Activated T-cell treated with anti-CD3 and anti-CD28 coated beads for 1 hour (primary cell): ENCODE results near the gene RFFL.
A peak's percentile ranks its signal among the peaks of the same experiment; 100 is the strongest.
"Not testable (repeated sequence)": the region's sequence is repeated elsewhere in the genome, so short reads cannot be mapped to it uniquely, and the experiment has no call there.

Experiments
- DNase-seq: peaks from one replicate; pipeline ENCODE4 v3.0.0-alpha.2; 2020; ENCODE audit warnings: low read depth

RFFL gene

GRCh38 chr17:35048685-35049379, 14.7 kb downstream of the RFFL start:
- DNase-seq, result no peak

- DNase-seq, result no peak
Observed at GRCh38 chr17:35046740-35047283, 16.7 kb downstream of the RFFL start.

DNA sequence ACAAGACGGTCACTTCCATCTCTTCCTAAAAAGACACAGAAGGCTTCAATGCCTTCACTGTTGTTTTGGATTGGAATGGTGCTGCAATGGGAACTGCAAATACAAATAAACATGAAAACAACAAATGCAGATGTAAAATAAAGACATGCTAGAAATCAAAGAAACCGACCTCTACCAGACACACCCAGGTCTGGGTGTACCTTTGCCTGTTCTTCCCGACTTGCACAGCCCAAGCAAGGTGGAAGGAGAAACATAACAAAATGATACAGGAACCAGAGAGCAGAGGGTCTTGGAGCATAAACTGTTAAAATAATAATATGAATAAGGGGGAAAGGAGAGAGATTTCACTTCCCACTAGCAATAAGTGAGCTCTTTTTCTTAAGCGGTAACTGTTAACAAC, 17.3 kb downstream of the RFFL start:
- DNase-seq, result no peak

DNA sequence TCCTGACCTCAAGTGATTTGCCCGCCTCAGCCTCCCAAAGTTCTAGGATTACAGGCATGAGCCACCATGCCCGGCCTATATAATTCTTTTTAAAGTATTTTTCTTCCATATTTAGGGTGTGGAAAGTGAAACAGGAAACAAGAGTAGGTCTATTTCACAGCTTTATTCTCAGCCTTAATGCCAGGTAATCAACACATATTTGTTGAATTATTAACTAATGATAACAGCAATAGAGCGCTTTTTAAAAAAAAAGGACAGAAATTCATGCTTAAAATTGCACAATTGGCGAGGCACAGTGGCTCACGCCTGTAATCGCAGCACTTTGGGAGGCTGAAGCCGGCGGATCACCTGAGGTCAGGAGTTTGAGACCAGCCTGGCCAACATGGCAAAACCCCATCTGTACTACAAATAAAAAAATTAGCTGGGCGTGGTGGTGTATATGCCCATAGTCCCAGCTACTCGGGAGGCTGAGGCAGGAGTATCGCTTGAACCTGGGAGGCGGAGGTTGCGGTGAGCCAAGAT, 18.0 kb downstream of the RFFL start:
- DNase-seq, result not testable (repeated sequence)

GRCh38 chr17:35044181-35044580, 19.3 kb downstream of the RFFL start:
- no peak for DNase-seq

- DNase-seq, result no peak
Observed at GRCh38 chr17:35041390-35041789, 22.1 kb downstream of the RFFL start.

DNA sequence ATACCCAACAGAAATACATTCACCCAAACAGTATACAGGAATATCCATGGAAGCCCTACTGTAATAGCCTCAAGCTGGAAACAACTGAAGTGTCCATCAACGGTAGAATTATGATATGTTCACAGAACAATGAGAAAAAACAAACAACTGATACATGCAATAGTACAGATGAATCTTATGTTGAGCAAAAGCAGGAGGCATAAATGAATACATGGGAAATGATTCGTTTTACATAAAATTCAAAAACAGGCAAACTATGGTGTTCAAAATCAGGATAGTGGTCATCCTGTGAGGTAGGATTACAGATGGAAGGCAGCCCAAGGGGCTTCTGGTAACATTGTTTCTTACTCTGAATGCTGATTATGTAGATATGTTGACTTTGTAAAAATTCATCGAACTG, 25.1 kb downstream of the RFFL start:
- DNase-seq, result no peak

DNA sequence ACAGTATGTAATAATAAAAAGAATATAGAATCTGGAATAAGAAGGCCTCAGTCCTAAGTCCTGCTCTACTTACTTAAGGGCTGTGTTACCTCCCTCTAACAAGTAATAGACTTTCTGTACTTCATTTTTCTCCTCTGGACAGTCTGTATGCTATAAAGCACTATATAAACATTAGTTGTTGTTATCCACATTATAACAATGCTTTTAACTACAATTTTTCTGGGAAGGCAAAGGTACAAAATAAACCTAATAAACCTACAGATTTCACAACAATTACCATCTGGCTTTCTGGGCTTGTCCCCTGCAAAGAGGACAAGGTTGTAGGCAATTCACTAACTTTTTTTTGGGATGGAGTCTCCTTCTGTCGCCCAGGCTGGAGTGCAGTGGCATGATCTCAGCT, 32.7 kb downstream of the RFFL start:
- no peak for DNase-seq

DNA sequence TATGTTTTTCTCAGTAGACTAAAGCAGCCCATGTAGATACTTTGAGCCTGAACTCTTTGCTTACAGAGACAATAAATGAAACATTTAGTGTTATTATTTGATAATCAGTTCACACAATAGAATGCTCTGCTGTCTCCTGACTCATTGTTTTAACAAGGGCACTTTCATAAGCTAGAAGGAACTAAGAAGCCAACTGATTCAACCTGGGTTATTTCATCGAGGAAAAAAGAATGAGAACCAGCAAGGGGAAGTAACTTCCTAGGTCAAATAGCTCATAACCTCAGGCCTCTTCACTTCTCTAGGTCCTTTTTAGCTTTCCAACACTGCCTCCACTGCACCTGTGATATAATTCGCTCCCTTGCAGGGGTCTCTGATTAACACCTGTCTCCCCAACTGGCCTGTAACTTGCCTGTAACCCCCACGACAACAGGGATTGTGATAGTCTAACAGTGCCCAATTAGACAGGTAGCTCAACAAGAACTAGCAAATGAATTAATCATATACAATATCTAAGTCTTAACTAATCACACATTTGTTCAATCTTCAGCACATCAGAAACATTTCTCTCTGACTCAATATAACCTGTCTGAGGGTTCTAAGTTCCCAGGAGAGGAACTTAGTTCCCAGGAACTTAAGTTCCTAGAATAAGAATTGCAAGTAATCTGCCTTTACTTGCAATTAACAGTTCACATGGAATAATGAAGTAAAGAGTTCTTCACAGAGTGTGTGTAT, 34.8 kb downstream of the RFFL start:
- DNase-seq, result no peak

GRCh38 chr17:35028097-35028496, 35.4 kb downstream of the RFFL start:
- DNase-seq, result not testable (repeated sequence)

DNA sequence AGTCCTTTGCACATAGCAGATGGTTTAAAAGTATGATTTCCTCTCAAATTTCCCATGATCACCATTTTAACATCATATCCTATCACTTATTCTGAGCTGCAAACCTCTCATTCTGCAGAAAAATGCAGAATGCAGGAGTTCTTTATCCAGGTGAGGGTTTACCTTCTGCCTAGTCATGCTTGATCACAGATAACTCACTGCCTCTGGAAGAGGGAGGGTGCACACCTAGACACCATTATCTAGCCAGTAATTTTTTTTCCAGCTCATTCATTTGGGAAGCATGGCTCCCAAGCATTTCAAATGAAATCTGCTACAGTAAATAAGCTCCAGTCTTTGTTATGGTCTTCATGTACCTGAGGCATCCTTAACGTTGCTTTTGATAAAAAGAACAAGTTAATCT, 38.0 kb downstream of the RFFL start:
- DNase-seq, result no peak

GRCh38 chr17:35023538-35023937, 40.0 kb downstream of the RFFL start:
- DNase-seq, result no peak

DNA sequence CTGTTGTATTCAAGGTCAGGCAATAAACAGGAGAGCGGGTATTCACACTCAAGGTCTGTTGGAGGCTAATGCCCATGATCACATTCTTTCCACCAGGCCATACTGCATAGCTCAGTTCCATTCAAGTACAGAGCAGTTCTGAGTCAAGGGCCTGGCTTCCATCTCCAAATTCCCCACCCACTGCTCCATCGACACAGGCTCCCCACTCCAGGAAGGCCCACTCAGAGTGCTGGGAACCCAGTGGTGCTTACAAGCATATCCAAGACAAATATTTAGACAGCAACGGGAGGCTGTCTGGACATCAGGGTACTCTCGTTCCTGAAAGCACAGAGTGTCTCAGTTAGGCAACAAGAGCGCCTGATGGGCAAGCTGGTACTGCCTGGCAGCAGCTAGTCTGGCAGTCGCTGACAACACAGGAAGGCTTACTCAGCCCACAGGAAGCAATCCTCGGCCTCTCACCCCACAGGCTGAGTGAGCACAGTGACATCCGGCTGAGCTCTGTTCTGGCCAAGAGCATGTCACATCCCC, 40.9 kb downstream of the RFFL start:
- peak; percentile 60 for DNase-seq

- DNase-seq, result no peak
Observed at GRCh38 chr17:35021520-35022380, 41.8 kb downstream of the RFFL start.

DNA sequence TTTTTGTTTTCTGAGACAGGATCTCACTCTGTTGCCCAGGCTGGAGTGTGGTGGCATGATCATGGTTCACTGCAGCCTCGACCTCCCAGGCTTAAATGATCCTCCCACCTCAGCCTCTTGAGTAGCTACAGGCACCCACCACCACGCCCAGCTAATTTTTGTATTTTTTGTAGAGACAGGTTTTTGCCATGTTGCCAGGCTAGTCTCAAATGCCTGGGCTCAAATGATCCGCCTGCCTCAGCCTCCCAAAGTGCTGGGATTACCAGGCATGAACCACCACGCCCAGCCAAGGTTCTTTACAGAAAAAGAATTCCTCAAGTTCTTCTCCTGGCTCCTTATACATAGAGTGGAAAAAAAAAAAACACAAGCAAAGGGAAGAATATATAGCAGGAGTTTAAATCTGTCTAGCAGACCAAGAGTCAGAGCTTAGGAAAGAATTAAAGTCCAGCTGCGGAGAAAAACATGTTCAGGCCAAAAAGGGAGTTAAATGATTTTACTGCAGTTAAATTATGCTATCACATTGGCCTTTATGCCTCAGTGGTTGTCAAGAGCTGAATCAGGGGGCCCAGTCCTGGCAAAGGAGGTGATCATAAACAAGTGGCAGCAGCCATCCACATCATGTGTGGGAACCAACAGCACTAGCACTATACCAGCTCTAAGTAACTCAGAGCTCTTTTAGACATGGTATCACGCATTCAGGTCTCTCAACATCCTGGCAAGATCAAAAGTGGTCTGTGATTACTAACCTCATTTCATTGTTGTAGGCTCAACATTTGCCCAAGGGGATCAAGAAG, 43.9 kb downstream of the RFFL start:
- DNase-seq, result no peak

DNA sequence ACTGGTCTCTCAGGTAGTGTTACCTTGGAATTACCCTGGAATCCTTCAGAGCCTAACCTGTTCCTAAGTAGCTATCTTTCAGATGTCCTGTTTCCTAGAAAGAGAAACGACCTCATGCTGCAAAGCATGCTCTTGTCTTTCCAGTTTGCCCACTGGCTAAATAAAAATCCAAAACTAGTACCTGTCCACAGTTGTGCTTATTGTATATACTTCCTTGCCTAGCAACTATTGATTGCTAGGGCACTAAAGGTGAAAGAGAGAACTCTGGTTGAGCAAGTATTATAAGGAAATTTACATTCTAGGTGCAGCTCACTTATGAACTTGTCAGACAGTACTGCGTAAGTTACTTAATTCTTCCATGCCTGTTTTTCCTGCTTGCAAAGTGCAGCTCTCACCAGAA, 44.7 kb downstream of the RFFL start:
- DNase-seq, result no peak

DNA sequence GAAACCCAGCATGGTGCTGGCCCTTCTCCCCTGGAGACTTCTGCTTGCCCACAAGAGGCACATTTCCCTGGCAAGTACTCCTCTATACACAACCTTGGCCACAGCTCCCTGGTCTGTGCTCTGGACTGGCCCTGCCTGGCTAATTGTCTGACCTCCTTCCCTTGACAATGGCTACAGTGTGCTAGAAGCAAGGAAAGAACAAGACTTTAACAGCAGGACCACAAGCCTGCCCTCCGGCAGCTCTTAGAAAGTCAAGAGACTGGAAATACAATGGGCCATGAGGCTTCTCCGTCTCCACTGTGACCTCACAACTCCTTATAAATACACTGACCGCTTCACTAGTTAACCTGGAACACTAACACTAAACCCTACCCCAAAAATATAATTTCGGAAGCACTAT, 46.5 kb downstream of the RFFL start:
- DNase-seq, result no peak

DNA sequence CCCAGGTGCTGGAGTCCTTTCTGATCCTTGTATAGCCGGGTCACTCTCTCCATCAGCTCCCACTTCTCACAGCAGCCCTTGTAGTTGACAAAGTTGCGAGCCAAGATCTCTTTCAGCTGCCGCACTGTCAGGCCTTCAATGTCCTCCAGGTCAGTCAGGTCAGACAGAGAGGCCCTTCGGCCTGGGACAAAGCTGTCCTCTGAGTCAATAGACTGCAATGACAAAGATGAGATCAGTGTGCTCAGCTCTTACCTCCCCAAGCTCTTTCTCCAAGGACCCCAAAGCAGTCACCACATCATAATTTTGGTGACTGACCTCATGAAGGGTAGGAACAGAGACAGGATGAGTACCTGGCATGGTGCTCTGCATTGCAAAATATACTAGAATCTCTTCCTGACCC, 47.1 kb downstream of the RFFL start:
- no peak for DNase-seq

DNA sequence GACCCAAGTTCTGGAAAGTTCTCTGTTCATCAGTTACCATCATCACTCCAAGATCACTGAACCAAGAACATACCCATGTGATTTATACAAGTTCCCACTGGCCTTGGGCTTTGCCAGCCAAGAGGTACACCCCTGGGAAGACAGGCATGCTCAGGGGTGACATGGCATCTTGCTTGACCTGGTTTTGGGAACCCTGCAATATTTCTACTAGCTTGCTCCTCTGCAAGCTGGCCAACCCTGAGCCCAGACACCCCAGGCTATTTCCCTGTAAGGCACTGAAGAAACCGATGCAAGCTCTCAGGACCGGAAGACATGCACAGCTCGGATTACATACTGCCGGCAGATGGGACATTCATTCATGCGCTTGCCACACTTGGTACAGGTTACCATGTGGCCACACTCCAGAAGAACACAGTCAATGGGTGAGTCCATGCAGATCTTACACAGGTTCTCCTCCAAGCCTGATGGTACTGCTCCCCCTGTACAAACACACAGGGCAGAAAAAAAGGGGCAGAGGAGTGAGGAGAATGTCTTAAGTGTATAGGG, 51.8 kb downstream of the RFFL start:
- no peak for DNase-seq

DNA sequence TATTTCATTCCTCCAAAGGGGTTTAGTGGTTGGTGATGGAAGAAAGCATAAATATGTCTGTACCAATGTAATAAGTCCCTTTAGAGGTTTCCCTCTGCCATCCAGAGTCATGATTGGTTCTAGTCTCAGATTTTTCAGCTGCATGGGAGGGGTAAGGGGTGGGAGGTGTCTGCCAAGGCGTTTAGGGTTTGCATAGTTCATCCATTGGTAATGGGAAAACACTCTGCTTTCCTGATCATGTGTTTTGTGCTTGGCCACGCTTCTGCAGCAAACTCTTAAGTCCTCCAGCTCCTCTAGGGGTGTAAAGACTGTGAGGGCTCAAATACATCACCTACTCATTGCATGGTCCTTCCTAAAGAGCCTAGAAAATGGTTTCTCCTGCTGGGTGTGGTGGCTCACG, 53.4 kb downstream of the RFFL start:
- no peak for DNase-seq

- no peak for DNase-seq
Observed at GRCh38 chr17:35006961-35007360, 56.5 kb downstream of the RFFL start.
